HTR-8/SVneo (cell line): Measurements from ENCODE around the gene SMIM33.
"Not testable (repeated sequence)": the region's sequence is repeated elsewhere in the genome, so short reads cannot be mapped to it uniquely, and the experiment has no call there.

ENCODE experiments used
- DNase-seq: peaks from one replicate; pipeline ENCODE4 v3.0.0; 2011; ENCODE audit warnings: low spot score, mixed read lengths; ENCODE audit not compliant: insufficient read length
- FAIRE-seq: peaks from 2 replicates; lab custom pipeline; 2011; peaks lifted over from hg19 to GRCh38; lab: Jason Lieb, UNC

SMIM33 gene

GRCh38 chr5:139479729-139480128 is 8.9 kb downstream of the SMIM33 start:
- not testable (repeated sequence) for DNase-seq, FAIRE-seq

- DNase-seq (no peak), FAIRE-seq (no peak)
Measured at GRCh38 chr5:139481122-139481533, 10.3 kb downstream of the SMIM33 start.

GRCh38 chr5:139481580-139482049 is 10.8 kb downstream of the SMIM33 start:
- FAIRE-seq, result no peak
- no peak for DNase-seq

- peak; percentile 91 for DNase-seq
- peak; percentile 90 for FAIRE-seq
Measured at GRCh38 chr5:139482050-139482889, 11.5 kb downstream of the SMIM33 start, which contains the start of gene STING1. Gene STING1 (minus strand): TSS chr5:139482758. CDS start chr5:139481704, 1,054 bp downstream.

GRCh38 chr5:139482890-139483208 is 12.0 kb downstream of the SMIM33 start:
- not testable (repeated sequence) for FAIRE-seq, DNase-seq

- no peak for DNase-seq
- no peak for FAIRE-seq
Measured at GRCh38 chr5:139486201-139486600, 15.4 kb downstream of the SMIM33 start.

- no peak for FAIRE-seq
- DNase-seq, result no peak
Measured at GRCh38 chr5:139488260-139488659, 17.5 kb downstream of the SMIM33 start.

GRCh38 chr5:139492700-139493192 is 21.9 kb downstream of the SMIM33 start:
- no peak for FAIRE-seq
- no peak for DNase-seq

- no peak for DNase-seq
- FAIRE-seq, result no peak
Measured at GRCh38 chr5:139494256-139494655, 23.5 kb downstream of the SMIM33 start.

- no peak for DNase-seq
- FAIRE-seq, result no peak
Measured at GRCh38 chr5:139494832-139495231, 24.0 kb downstream of the SMIM33 start.

GRCh38 chr5:139495638-139496435 is 25.0 kb downstream of the SMIM33 start:
- FAIRE-seq, result no peak
- no peak for DNase-seq

GRCh38 chr5:139501381-139501780 is 30.6 kb downstream of the SMIM33 start:
- FAIRE-seq (no peak), DNase-seq (no peak)

GRCh38 chr5:139503036-139503817 is 32.4 kb downstream of the SMIM33 start:
- DNase-seq, FAIRE-seq: not testable (repeated sequence)

- FAIRE-seq, DNase-seq: not testable (repeated sequence)
Measured at GRCh38 chr5:139503879-139504278, 33.1 kb downstream of the SMIM33 start.

GRCh38 chr5:139504722-139505121 is 33.9 kb downstream of the SMIM33 start:
- DNase-seq, FAIRE-seq: not testable (repeated sequence)

- no peak for DNase-seq
- FAIRE-seq, result no peak
Measured at GRCh38 chr5:139512786-139513390, 42.1 kb downstream of the SMIM33 start.

- not testable (repeated sequence) for FAIRE-seq
- peak; percentile 81 for DNase-seq
Measured at GRCh38 chr5:139513434-139513833, 42.6 kb downstream of the SMIM33 start.

GRCh38 chr5:139513852-139514485 is 43.2 kb downstream of the SMIM33 start:
- DNase-seq (no peak), FAIRE-seq (no peak)

GRCh38 chr5:139514486-139514856 is 43.7 kb downstream of the SMIM33 start:
- DNase-seq, result no peak

More at GRCh38 chr5:139514486-139514856, 43.7 kb downstream of the SMIM33 start:
- no peak for FAIRE-seq
